HEK293 (cell line): ENCODE measurements around the gene KIF25.

Source experiments
- CTCF ChIA-PET: fragments of 350-600 bp; formaldehyde crosslinking; extraction: SDS; loops from one replicate; lab custom pipeline; 2021; ENCODE audit warnings: antibody characterized with exemption; lab: Yijun Ruan, JAX
- POLR2A ChIA-PET: fragments of 300-600 bp; formaldehyde crosslinking; extraction: SDS; loops from one replicate; lab custom pipeline; 2020; ENCODE audit warnings: antibody characterized with exemption, inconsistent platforms; lab: Yijun Ruan, JAX
- H3K27ac ChIP-seq: fragments of 200-500 bp; sonication (Bioruptor generic); 2 replicates; pipeline ENCODE4 v1.5.1; 2014; ENCODE audit warnings: low read depth, low read length, control low read depth, inconsistent platforms; ENCODE audit errors: extremely low read depth
- H3K36me3 ChIP-seq, 2 experiments: fragments of 200-500 bp in 1 of 2; sonication (Bioruptor generic) in 1 of 2; 1 replicate in 1 of 2; 2 replicates in 1 of 2; pipeline ENCODE4 v1.5.1; 2014 to 2017; ENCODE audit warnings: inconsistent platforms in 2 of 2, low read length in 2 of 2; ENCODE audit not compliant: control insufficient read depth in 2 of 2, insufficient read depth in 1 of 2
- H3K4me1 ChIP-seq: fragments of 200-500 bp; sonication (Bioruptor generic); 2 replicates; pipeline ENCODE4 v1.5.1; 2014; ENCODE audit warnings: mild to moderate bottlenecking, low read length, inconsistent platforms; ENCODE audit not compliant: control insufficient read depth, insufficient read depth
- H3K4me3 ChIP-seq: 2 replicates; pipeline ENCODE4 v1.5.1; 2011; ENCODE audit warnings: low read depth, mild to moderate bottlenecking, control low read depth, low read length, moderate library complexity
- H3K9me3 ChIP-seq: fragments of 200-500 bp; sonication (Bioruptor generic); 2 replicates; pipeline ENCODE4 v1.5.1; 2014; ENCODE audit warnings: low read depth, low read length, inconsistent platforms; ENCODE audit not compliant: control insufficient read depth, insufficient read depth
- BCL11A ChIP-seq: fragments of 450-650 bp; formaldehyde crosslinking; IDR thresholded peaks from 2 replicates; pipeline ENCODE4 v1.5.1; 2016; ENCODE audit warnings: low read depth, missing biosample characterization, missing genetic modification characterization
- GLIS2 ChIP-seq: fragments of 450-650 bp; formaldehyde crosslinking; IDR thresholded peaks from 2 replicates; pipeline ENCODE4 v1.5.1; 2016; ENCODE audit warnings: missing biosample characterization, missing genetic modification characterization
- HOXD13 ChIP-seq: sonication (generic); formaldehyde crosslinking; IDR thresholded peaks from 2 replicates; pipeline ENCODE4 v1.8.0; 2022; ENCODE audit warnings: missing genetic modification reagents, borderline replicate concordance
- KLF7 ChIP-seq: fragments of 450-650 bp; formaldehyde crosslinking; IDR thresholded peaks from 2 replicates; pipeline ENCODE4 v1.5.1; 2016; ENCODE audit warnings: missing biosample characterization, missing genetic modification characterization, borderline replicate concordance
- MEIS1 ChIP-seq: sonication (generic); formaldehyde crosslinking; IDR thresholded peaks from 2 replicates; pipeline ENCODE4 v1.8.1; 2022; ENCODE audit warnings: missing genetic modification reagents, mild to moderate bottlenecking, borderline replicate concordance
- PRDM4 ChIP-seq: fragments of 450-650 bp; formaldehyde crosslinking; IDR thresholded peaks from 2 replicates; pipeline ENCODE4 v1.5.1; 2017; ENCODE audit warnings: missing biosample characterization, missing genetic modification characterization
- SP2 ChIP-seq: fragments of 450-650 bp; formaldehyde crosslinking; IDR thresholded peaks from 2 replicates; pipeline ENCODE4 v1.5.1; 2016; ENCODE audit warnings: missing biosample characterization, missing genetic modification characterization
- ZBTB26 ChIP-seq: fragments of 450-650 bp; formaldehyde crosslinking; optimal IDR thresholded peaks from 2 replicates; pipeline ENCODE3; 2016; ENCODE audit warnings: missing biosample characterization, mild to moderate bottlenecking, missing genetic modification characterization
- ZNF169 ChIP-seq: fragments of 450-650 bp; formaldehyde crosslinking; IDR thresholded peaks from 2 replicates; pipeline ENCODE4 v1.5.1; 2016; ENCODE audit warnings: missing biosample characterization, missing genetic modification characterization
- ZNF2 ChIP-seq: fragments of 450-650 bp; formaldehyde crosslinking; IDR thresholded peaks from 2 replicates; pipeline ENCODE4 v1.5.1; 2016; ENCODE audit warnings: missing biosample characterization, missing genetic modification characterization
- ZNF473 ChIP-seq: fragments of 450-650 bp; formaldehyde crosslinking; IDR thresholded peaks from 2 replicates; pipeline ENCODE4 v1.5.1; 2017; ENCODE audit warnings: missing biosample characterization, missing genetic modification characterization
- ZNF488 ChIP-seq: fragments of 450-650 bp; formaldehyde crosslinking; IDR thresholded peaks from 2 replicates; pipeline ENCODE4 v1.5.1; 2016; ENCODE audit warnings: missing biosample characterization, missing genetic modification characterization
- ZNF558 ChIP-seq: fragments of 450-650 bp; formaldehyde crosslinking; IDR thresholded peaks from 2 replicates; pipeline ENCODE4 v1.5.1; 2016; ENCODE audit warnings: missing biosample characterization, missing genetic modification characterization
- ZNF837 ChIP-seq: fragments of 450-650 bp; formaldehyde crosslinking; IDR thresholded peaks from 2 replicates; pipeline ENCODE4 v1.5.1; 2016; ENCODE audit warnings: missing biosample characterization, missing genetic modification characterization
- ZSCAN16 ChIP-seq: fragments of 450-650 bp; formaldehyde crosslinking; IDR thresholded peaks from 2 replicates; pipeline ENCODE4 v1.5.1; 2016; ENCODE audit warnings: missing biosample characterization, missing genetic modification characterization
- ZSCAN4 ChIP-seq: fragments of 450-650 bp; formaldehyde crosslinking; IDR thresholded peaks from 2 replicates; pipeline ENCODE4 v1.5.1; 2017; ENCODE audit warnings: missing biosample characterization, missing genetic modification characterization

Gene KIF25

GRCh38 chr6:167990016-167990945 lies 7.2 kb upstream of the KIF25 start (continued):
- TF ChIP-seq ZNF837 (tag by site-specific recombination) (no peak), SP2 (tag by site-specific recombination) (no peak), BCL11A (no peak), ZNF169 (tag by site-specific recombination) (no peak), MEIS1 (CRISPR knock-in tag) (no peak), GLIS2 (tag by site-specific recombination) (no peak), ZNF2 (tag by site-specific recombination) (no peak)

- ChIA-PET POLR2A (no interaction called here), CTCF (no interaction called here)
- H3K36me3 ChIP-seq, result no peaks in the 10 kb centered on the region
- TF ChIP-seq ZNF473 (tag by site-specific recombination) (no peak), ZNF2 (tag by site-specific recombination) (no peak), ZNF558 (tag by site-specific recombination) (no peak), ZSCAN4 (tag by site-specific recombination) (no peak), ZSCAN16 (tag by site-specific recombination) (no peak), KLF7 (tag by site-specific recombination) (no peak), PRDM4 (tag by site-specific recombination) (no peak), ZNF488 (tag by site-specific recombination) (no peak), HOXD13 (no peak), ZBTB26 (tag by site-specific recombination) (no peak)
- no peaks in the 10 kb centered on the region for H3K4me1 ChIP-seq
- H3K27ac ChIP-seq, result no peak overlapping the region
- H3K4me3 ChIP-seq, result no peak overlapping the region
- H3K9me3 ChIP-seq, result no peaks in the 10 kb centered on the region
Observed at GRCh38 chr6:167993169-167993568, 4.3 kb upstream of the KIF25 start.

- ChIA-PET POLR2A (no interaction called here), CTCF (no interaction called here)
- Histone ChIP-seq H3K27ac (no peak overlapping the region), H3K9me3 (no peaks in the 10 kb centered on the region), H3K4me3 (no peak overlapping the region), H3K4me1 (no peaks in the 10 kb centered on the region), H3K36me3 (no peaks in the 10 kb centered on the region)
- TF ChIP-seq ZNF473 (tag by site-specific recombination), result no peak
- no peak for TF ChIP-seq HOXD13
- TF ChIP-seq ZSCAN16 (tag by site-specific recombination), result no peak
Observed at GRCh38 chr6:167993831-167994230, 3.6 kb upstream of the KIF25 start.
